Psoas muscle (tissue), 8 donors: ENCODE data around the gene INPP4A. TPM values are rescaled to one million over a fixed set of nuclear protein-coding genes. Genes with fewer than 3 reads are reported as not detected.

ENCODE experiments used
- ATAC-seq, 4 donors: fragments of 200-7000 bp; cut with Tn5 transposase; one replicate each; pipeline ENCODE4 v1.9.1; 2020; ENCODE audit warnings: moderate library complexity in 3 of 4, mild to moderate bottlenecking in 2 of 4
- DNase-seq, 2 donors: peaks; one replicate each; pipeline ENCODE4 v3.0.0-alpha.2; 2020
- H3K27ac ChIP-seq: fragments of 200-600 bp; one replicate; pipeline ENCODE4 v1.8.0; 2022
- H3K27me3 ChIP-seq, 3 donors: fragments of 200-600 bp in 1 of 3; one replicate each; pipeline versions ENCODE4 v1.6.1 to v1.8.0; 2013 to 2022; ENCODE audit warnings: low read length in 2 of 3, mild to moderate bottlenecking in 2 of 3, moderate library complexity in 1 of 3; ENCODE audit not compliant: insufficient read depth in 3 of 3
- H3K36me3 ChIP-seq, 2 donors: fragments of 200-600 bp in 1 of 2; one replicate each; pipeline versions ENCODE4 v1.6.1 to v1.8.0; 2013 to 2022; ENCODE audit warnings: low read depth in 1 of 2, mild to moderate bottlenecking in 1 of 2, moderate library complexity in 1 of 2; ENCODE audit not compliant: insufficient read depth in 1 of 2
- H3K4me1 ChIP-seq: fragments of 200-600 bp; one replicate; pipeline ENCODE4 v1.8.0; 2022
- H3K4me3 ChIP-seq: fragments of 200-600 bp; one replicate; pipeline ENCODE4 v1.8.0; 2022; ENCODE audit warnings: mild to moderate bottlenecking
- H3K9me3 ChIP-seq: fragments of 200-600 bp; one replicate; pipeline ENCODE4 v1.8.0; 2022
- CTCF ChIP-seq: fragments of 200-600 bp; IDR thresholded peaks from one replicate; pipeline ENCODE4 v1.8.0; 2022; ENCODE audit warnings: antibody characterized with exemption
- WGBS, 3 donors: extraction: QIAGEN DNeasy Blood & Tissue Kit; methylation state at CpG; one replicate each; pipeline versions ENCODE4 v1.1.6 to v1.1.7; 2013; 5-methylcytosine and 5-hydroxymethylcytosine counted together
- intact Hi-C, 2 donors: fragments of 100-400 bp; cut with DNase I; formaldehyde crosslinking; loops; one replicate each; pipeline versions ENCODE4 v1.11.0 to v1.14.2; 2022
- polyA plus RNA-seq, 3 donors: library from polyadenylated mRNA; stranded (reverse); fragments of 200-250 nt; gene quantifications; one replicate each; pipeline ENCODE4 v1.2.3, GENCODE V29; 2013
- total RNA-seq, 4 donors: library from RNA; stranded (reverse); fragmentation: NEBNext Ultra II Directional in 2 of 4; extraction: Animal tissue kit (Norgen Biotek cat#: 25700) in 2 of 4; gene quantifications; one replicate each; pipeline versions ENCODE4 v1.2.1 to v1.2.4, GENCODE V29; 2021 to 2023
- donor health status: healthy with polysubstance abuse.
- donor health status: DM: no; HTN: no; CAD: no; lungs with moderate emphysema.
- donor health status: Bipolar disorder and iron deficiency.
- donor health status: healthy.
- donor health status: DM: yes; HTN: yes; CAD: no.
- donor health status: DM: no; HTN: no; CAD: no.
- donor health status: DM: no; HTN: no; CAD: no.
- donor health status: DM: yes; HTN: yes; CAD: no.

Gene INPP4A
- total and polyA plus RNA-seq, 7 donors = 2.2 to 19.7 (median 9.8) TPM

- no peak for ATAC-seq
- Histone ChIP-seq H3K9me3 (no peaks in the 10 kb centered on the region), H3K27me3 (no peaks in the 10 kb centered on the region), H3K4me3 (no peak overlapping the region), H3K4me1 (no peaks in the 10 kb centered on the region), H3K36me3 (peaks cover 0 to 81% of the 10 kb centered on the region in 2 donors), H3K27ac (no peak overlapping the region)
- intact Hi-C loops = no loop called here
- DNase-seq = no peak
- TF ChIP-seq CTCF = no peak
- WGBS, 3 donors = 81 to 85% (median 83%) methylated on average over 10 of the region's 10 CpGs
Observed at GRCh38 chr2:98554116-98554861, 109.6 kb downstream of the INPP4A start.

GRCh38 chr2:98555696-98556095, 111.0 kb downstream of the INPP4A start:
- TF ChIP-seq CTCF = no peak
- H3K4me3 ChIP-seq = no peak overlapping the region
- DNase-seq (no peak), ATAC-seq (no peak)
- no peaks in the 10 kb centered on the region for H3K9me3 ChIP-seq
- peaks cover 0 to 79% of the 10 kb centered on the region in 2 donors for H3K36me3 ChIP-seq
- no peaks in the 10 kb centered on the region for H3K27me3 ChIP-seq
- peaks cover 8% of the 10 kb centered on the region for H3K4me1 ChIP-seq
- no peak overlapping the region for H3K27ac ChIP-seq
- WGBS, 3 donors = 85 to 90% (median 88%) methylated on average over 8 of the region's 8 CpGs
- intact Hi-C loops = no loop called here

- no peak for ATAC-seq
- WGBS, 3 donors = 79 to 87% (median 82%) methylated on average over 5 of the region's 5 CpGs
- intact Hi-C loops = no loop called here
Observed at GRCh38 chr2:98556344-98557033, 111.8 kb downstream of the INPP4A start.

GRCh38 chr2:98558852-98559530, 114.3 kb downstream of the INPP4A start:
- Histone ChIP-seq H3K4me3 (no peak overlapping the region), H3K4me1 (peaks cover 8% of the 10 kb centered on the region), H3K36me3 (peaks cover 0 to 63% of the 10 kb centered on the region in 2 donors), H3K27ac (no peak overlapping the region), H3K9me3 (no peaks in the 10 kb centered on the region), H3K27me3 (no peaks in the 10 kb centered on the region)
- 90 to 91% (median 90%) methylated on average over 16 of the region's 16 CpGs for WGBS, 3 donors
- DNase-seq = no peak
- intact Hi-C loops = no loop called here
- ATAC-seq = no peak
- TF ChIP-seq CTCF = no peak

More at GRCh38 chr2:98556344-98557033, 111.8 kb downstream of the INPP4A start:
- Histone ChIP-seq H3K36me3 (peaks cover 0 to 76% of the 10 kb centered on the region in 2 donors), H3K4me1 (peaks cover 8% of the 10 kb centered on the region), H3K9me3 (no peaks in the 10 kb centered on the region), H3K27ac (no peak overlapping the region), H3K4me3 (no peak overlapping the region), H3K27me3 (no peaks in the 10 kb centered on the region)
- DNase-seq = no peak
- TF ChIP-seq CTCF = no peak
